Left renal pelvis (tissue), 4 donors: ENCODE data around the gene GABARAPL1. TPM values are rescaled to one million over a fixed set of nuclear protein-coding genes. Genes with fewer than 3 reads are reported as not detected.

ENCODE experiments used
- DNase-seq, 4 donors: peaks; one replicate each; pipeline ENCODE4 v3.0.0-alpha.2; 2013; ENCODE audit warnings: low read depth in 4 of 4, low spot score in 3 of 4
- polyA plus RNA-seq, 4 donors: library from polyadenylated mRNA; unstranded; fragments of 120-200 nt; gene quantifications; one replicate each; pipeline ENCODE4 v1.2.1, GENCODE V29; 2013; ENCODE audit not compliant: insufficient read length in 4 of 4

Gene GABARAPL1
- polyA plus RNA-seq, 4 donors: 53.3 to 84.8 (median 67.4) TPM

- DNase-seq: no peak
These were observed 14.1 kb downstream of the GABARAPL1 start for GRCh38 chr12:10226731-10227130.

- DNase-seq: no peak
These were observed 15.0 kb downstream of the GABARAPL1 start for GRCh38 chr12:10227648-10228047.

GRCh38 chr12:10234562-10234961 is 21.9 kb downstream of the GABARAPL1 start:
- DNase-seq: no peak

- no peak for DNase-seq
These were observed 23.3 kb downstream of the GABARAPL1 start for GRCh38 chr12:10235761-10236631.

GRCh38 chr12:10236720-10237119 is 24.0 kb downstream of the GABARAPL1 start:
- no peak for DNase-seq

- DNase-seq: no peak
These were observed 25.8 kb downstream of the GABARAPL1 start for GRCh38 chr12:10238526-10238925.

GRCh38 chr12:10241290-10241689 is 28.6 kb downstream of the GABARAPL1 start:
- DNase-seq: no peak

- no peak for DNase-seq
These were observed 29.1 kb downstream of the GABARAPL1 start for GRCh38 chr12:10241727-10242126.

GRCh38 chr12:10242539-10242938 is 29.9 kb downstream of the GABARAPL1 start:
- no peak for DNase-seq

GRCh38 chr12:10243818-10244520 is 31.3 kb downstream of the GABARAPL1 start:
- DNase-seq: no peak

- DNase-seq: no peak
These were observed 34.9 kb downstream of the GABARAPL1 start for GRCh38 chr12:10247436-10248058.

GRCh38 chr12:10249690-10250455 is 37.2 kb downstream of the GABARAPL1 start:
- DNase-seq: no peak

- DNase-seq: no peak
These were observed 39.0 kb downstream of the GABARAPL1 start for GRCh38 chr12:10251669-10252068.

- DNase-seq: no peak
These were observed 39.5 kb downstream of the GABARAPL1 start for GRCh38 chr12:10252201-10252600.

- DNase-seq: no peak
These were observed 43.4 kb downstream of the GABARAPL1 start for GRCh38 chr12:10256064-10256463.

- no peak for DNase-seq
These were observed 48.2 kb downstream of the GABARAPL1 start for GRCh38 chr12:10260927-10261326.

- no peak for DNase-seq
These were observed 55.4 kb downstream of the GABARAPL1 start for GRCh38 chr12:10268037-10268436.

- no peak for DNase-seq
These were observed 59.8 kb downstream of the GABARAPL1 start for GRCh38 chr12:10272467-10272866.
